ENCODE results near the gene ZNF423. TPM values are rescaled to one million over a fixed set of nuclear protein-coding genes. Genes with fewer than 3 reads are reported as not detected.

Gene ZNF423
- total RNA-seq, 2 experiments from 2014 or later, result not detected

- no peak for DNase-seq
- ChIA-PET POLR2A (no interaction called here), CTCF (no interaction called here)
- H3K4me1 Mint-ChIP-seq, result no peaks in the 10 kb centered on the region
- no peak for ATAC-seq
- no peaks in the 10 kb centered on the region for H3K36me3 Mint-ChIP-seq (ENCODE audit: low read depth)
- no peaks in the 10 kb centered on the region for H3K27me3 Mint-ChIP-seq
- no peak overlapping the region for H3K4me3 Mint-ChIP-seq
- no peaks in the 10 kb centered on the region for H3K9me3 Mint-ChIP-seq (ENCODE audit: low read depth)
- intact Hi-C loops (cut with DNase I, micrococcal nuclease), result no loop called here
- no peak overlapping the region for H3K27ac Mint-ChIP-seq
Observed at GRCh38 chr16:49601576-49601975, 254.3 kb downstream of the ZNF423 start.

- Mint-ChIP-seq H3K9me3 (ENCODE audit: low read depth) (no peaks in the 10 kb centered on the region), H3K27ac (no peak overlapping the region), H3K27me3 (no peaks in the 10 kb centered on the region), H3K36me3 (ENCODE audit: low read depth) (no peaks in the 10 kb centered on the region), H3K4me3 (no peak overlapping the region), H3K4me1 (peaks cover 4% of the 10 kb centered on the region)
- ChIA-PET CTCF (no interaction called here), POLR2A (no interaction called here)
- ATAC-seq (no peak), DNase-seq (no peak)
- intact Hi-C loops (cut with DNase I, micrococcal nuclease), result no loop called here
Observed at GRCh38 chr16:49600976-49601375, 254.9 kb downstream of the ZNF423 start.

DNA sequence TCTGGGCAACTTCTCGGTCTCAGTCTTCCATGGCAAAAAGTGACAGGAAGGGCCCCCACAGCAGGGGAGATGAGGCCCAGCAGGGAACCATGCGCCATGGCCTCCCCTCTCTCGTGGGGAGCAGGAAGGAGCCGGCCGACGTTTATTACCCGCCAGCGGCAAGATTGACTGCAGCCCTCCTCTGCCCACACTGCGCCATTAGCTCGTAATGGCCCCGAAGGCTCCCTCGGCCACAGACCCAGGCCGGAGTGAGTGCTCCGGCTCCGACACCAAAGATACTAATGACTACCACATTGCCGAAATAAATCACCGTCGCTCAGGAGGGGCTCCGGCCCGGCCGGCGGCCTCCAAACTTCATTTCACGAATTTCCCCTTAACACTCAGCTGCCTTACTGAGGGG lies 255.4 kb downstream of the ZNF423 start:
- ChIA-PET CTCF (interaction anchor here (0.5 to 0.6 kb wide), 2 partner anchors 189 to 220 kb away, joined by 3 read pairs; no protein-coding TSS in a partner anchor), POLR2A (no interaction called here)
- H3K27me3 Mint-ChIP-seq, result no peaks in the 10 kb centered on the region
- no peak overlapping the region for H3K4me3 Mint-ChIP-seq
- ATAC-seq, result no peak
- H3K36me3 Mint-ChIP-seq (ENCODE audit: low read depth), result no peaks in the 10 kb centered on the region
- H3K9me3 Mint-ChIP-seq (ENCODE audit: low read depth), result no peaks in the 10 kb centered on the region
- no peak overlapping the region for H3K27ac Mint-ChIP-seq
- DNase-seq, result no peak
- peaks cover 6% of the 10 kb centered on the region for H3K4me1 Mint-ChIP-seq
- intact Hi-C loops (cut with DNase I, micrococcal nuclease), result no loop called here

- ChIA-PET CTCF (interaction anchor here (0.6 kb wide), 1 partner anchor 221 kb away, joined by 3 read pairs; no protein-coding TSS in a partner anchor), POLR2A (no interaction called here)
- no peak overlapping the region for H3K4me3 Mint-ChIP-seq
- DNase-seq (no peak), ATAC-seq (no peak)
- no peaks in the 10 kb centered on the region for H3K27me3 Mint-ChIP-seq
- intact Hi-C loops (cut with DNase I, micrococcal nuclease), result no loop called here
- no peak overlapping the region for H3K27ac Mint-ChIP-seq
- no peaks in the 10 kb centered on the region for H3K9me3 Mint-ChIP-seq (ENCODE audit: low read depth)
- H3K4me1 Mint-ChIP-seq, result peaks cover 6% of the 10 kb centered on the region
- no peaks in the 10 kb centered on the region for H3K36me3 Mint-ChIP-seq (ENCODE audit: low read depth)
Observed at GRCh38 chr16:49599704-49600103, 256.2 kb downstream of the ZNF423 start.

DNA sequence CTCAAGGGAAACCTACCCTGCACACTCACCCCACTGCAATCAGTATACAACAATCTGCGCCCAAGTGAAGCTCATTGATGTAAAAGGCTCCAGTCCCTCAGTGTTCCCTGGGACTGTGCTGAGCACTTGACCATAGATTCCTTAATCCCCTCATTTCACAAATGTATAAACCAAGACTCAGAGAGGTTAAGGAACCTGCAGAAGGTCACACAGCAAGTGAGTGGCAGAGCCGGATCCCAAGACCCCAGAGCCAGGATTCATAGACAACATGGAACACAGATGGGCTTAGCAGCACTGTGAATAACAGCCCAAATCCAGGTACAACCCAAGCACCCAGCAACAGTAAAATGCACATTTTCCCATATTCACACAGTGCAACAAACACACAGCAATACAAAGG lies 256.6 kb downstream of the ZNF423 start:
- CTCF ChIA-PET, result interaction anchor here (0.6 kb wide), 1 partner anchor 1132 kb away, joined by 5 read pairs; no protein-coding TSS in a partner anchor
- H3K27me3 Mint-ChIP-seq, result peaks cover 2% of the 10 kb centered on the region
- no peak overlapping the region for H3K27ac Mint-ChIP-seq
- intact Hi-C loops (cut with DNase I, micrococcal nuclease), result no loop called here
- ATAC-seq, result no peak
- no peak for DNase-seq
- POLR2A ChIA-PET, result no interaction called here
- no peaks in the 10 kb centered on the region for H3K9me3 Mint-ChIP-seq (ENCODE audit: low read depth)
- H3K4me3 Mint-ChIP-seq, result no peak overlapping the region
- no peaks in the 10 kb centered on the region for H3K36me3 Mint-ChIP-seq (ENCODE audit: low read depth)
- peaks cover 6% of the 10 kb centered on the region for H3K4me1 Mint-ChIP-seq

DNA sequence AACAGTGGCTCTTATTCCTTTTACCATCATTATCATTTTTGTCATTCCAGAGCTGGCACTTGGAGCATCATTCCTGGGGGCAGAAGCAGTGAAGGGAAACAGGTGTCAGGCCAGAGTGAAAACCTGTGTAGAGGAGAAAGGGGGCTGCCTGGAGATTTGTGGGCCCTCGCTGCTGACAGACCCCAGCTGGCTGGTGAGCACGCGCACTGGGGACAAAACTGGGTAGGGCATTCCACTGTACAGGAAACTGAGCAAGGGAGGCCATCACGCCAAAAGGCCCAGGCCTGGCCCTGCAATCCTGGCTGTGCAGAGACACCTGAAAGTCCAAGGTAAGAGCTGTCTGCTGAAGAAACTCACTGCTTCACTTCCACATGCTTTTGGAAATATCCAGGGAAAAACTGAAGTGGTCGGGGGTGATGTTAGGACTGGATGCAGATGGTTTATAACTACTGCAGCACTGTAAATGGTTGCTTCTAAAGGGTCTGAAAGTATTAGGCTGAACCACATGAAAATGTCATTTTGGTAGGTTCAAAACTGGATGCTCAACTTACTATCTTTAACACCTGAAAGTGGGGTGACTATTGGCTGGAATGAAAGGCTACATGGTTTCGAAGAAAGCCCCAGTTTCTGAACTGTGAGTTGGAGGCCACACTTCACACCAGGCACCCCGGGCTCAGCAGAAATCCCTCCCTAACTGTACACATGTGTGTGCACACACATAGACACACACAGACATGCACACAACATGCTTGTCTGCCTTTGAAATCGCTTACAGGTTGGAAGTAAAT lies 257.3 kb downstream of the ZNF423 start:
- Mint-ChIP-seq H3K27ac (no peak overlapping the region), H3K4me1 (peaks cover 6% of the 10 kb centered on the region), H3K36me3 (ENCODE audit: low read depth) (no peaks in the 10 kb centered on the region), H3K9me3 (ENCODE audit: low read depth) (no peaks in the 10 kb centered on the region), H3K4me3 (no peak overlapping the region), H3K27me3 (peaks cover 3% of the 10 kb centered on the region)
- ChIA-PET CTCF (interaction anchor here (0.6 to 1.5 kb wide), 3 partner anchors 42 to 1133 kb away, joined by 4 to 7 read pairs (median 5); no protein-coding TSS in a partner anchor), POLR2A (no interaction called here)
- DNase-seq (no peak), ATAC-seq (no peak)
- intact Hi-C loops (cut with DNase I, micrococcal nuclease), result no loop called here

GRCh38 chr16:49597796-49598195 lies 258.1 kb downstream of the ZNF423 start:
- H3K4me1 Mint-ChIP-seq, result peaks cover 6% of the 10 kb centered on the region
- DNase-seq (no peak), ATAC-seq (no peak)
- H3K36me3 Mint-ChIP-seq (ENCODE audit: low read depth), result no peaks in the 10 kb centered on the region
- POLR2A ChIA-PET, result no interaction called here
- no peak overlapping the region for H3K27ac Mint-ChIP-seq
- H3K4me3 Mint-ChIP-seq, result no peak overlapping the region
- intact Hi-C loops (cut with DNase I, micrococcal nuclease), result no loop called here
- CTCF ChIA-PET, result interaction anchor here (0.6 to 1.5 kb wide), 3 partner anchors 13 to 190 kb away, joined by 3 to 7 read pairs (median 3); no protein-coding TSS in a partner anchor
- H3K9me3 Mint-ChIP-seq (ENCODE audit: low read depth), result no peaks in the 10 kb centered on the region
- peaks cover 3% of the 10 kb centered on the region for H3K27me3 Mint-ChIP-seq

GRCh38 chr16:49596648-49597291 lies 259.1 kb downstream of the ZNF423 start:
- no peaks in the 10 kb centered on the region for H3K36me3 Mint-ChIP-seq (ENCODE audit: low read depth)
- H3K9me3 Mint-ChIP-seq (ENCODE audit: low read depth), result no peaks in the 10 kb centered on the region
- ATAC-seq (no peak), DNase-seq (no peak)
- ChIA-PET CTCF (interaction anchor here (0.6 to 1.5 kb wide), 7 partner anchors 13 to 1377 kb away, joined by 3 to 7 read pairs (median 3); no protein-coding TSS in a partner anchor), POLR2A (no interaction called here)
- peaks cover 3% of the 10 kb centered on the region for H3K27me3 Mint-ChIP-seq
- H3K4me3 Mint-ChIP-seq, result no peak overlapping the region
- intact Hi-C loops (cut with DNase I, micrococcal nuclease), result no loop called here
- H3K4me1 Mint-ChIP-seq, result peaks cover 11% of the 10 kb centered on the region
- H3K27ac Mint-ChIP-seq, result no peak overlapping the region

- POLR2A ChIA-PET, result no interaction called here
- H3K9me3 Mint-ChIP-seq (ENCODE audit: low read depth), result no peaks in the 10 kb centered on the region
- CTCF ChIA-PET, result interaction anchor here (0.6 to 1.3 kb wide), 4 partner anchors 12 to 597 kb away, joined by 3 read pairs; no protein-coding TSS in a partner anchor
- intact Hi-C loops (cut with DNase I, micrococcal nuclease), result no loop called here
- DNase-seq (no peak), ATAC-seq (no peak)
- H3K27ac Mint-ChIP-seq, result no peak overlapping the region
- H3K27me3 Mint-ChIP-seq, result peaks cover 3% of the 10 kb centered on the region
- H3K4me3 Mint-ChIP-seq, result no peak overlapping the region
- no peaks in the 10 kb centered on the region for H3K36me3 Mint-ChIP-seq (ENCODE audit: low read depth)
- peaks cover 11% of the 10 kb centered on the region for H3K4me1 Mint-ChIP-seq
Observed at GRCh38 chr16:49596068-49596467, 259.8 kb downstream of the ZNF423 start.

DNA sequence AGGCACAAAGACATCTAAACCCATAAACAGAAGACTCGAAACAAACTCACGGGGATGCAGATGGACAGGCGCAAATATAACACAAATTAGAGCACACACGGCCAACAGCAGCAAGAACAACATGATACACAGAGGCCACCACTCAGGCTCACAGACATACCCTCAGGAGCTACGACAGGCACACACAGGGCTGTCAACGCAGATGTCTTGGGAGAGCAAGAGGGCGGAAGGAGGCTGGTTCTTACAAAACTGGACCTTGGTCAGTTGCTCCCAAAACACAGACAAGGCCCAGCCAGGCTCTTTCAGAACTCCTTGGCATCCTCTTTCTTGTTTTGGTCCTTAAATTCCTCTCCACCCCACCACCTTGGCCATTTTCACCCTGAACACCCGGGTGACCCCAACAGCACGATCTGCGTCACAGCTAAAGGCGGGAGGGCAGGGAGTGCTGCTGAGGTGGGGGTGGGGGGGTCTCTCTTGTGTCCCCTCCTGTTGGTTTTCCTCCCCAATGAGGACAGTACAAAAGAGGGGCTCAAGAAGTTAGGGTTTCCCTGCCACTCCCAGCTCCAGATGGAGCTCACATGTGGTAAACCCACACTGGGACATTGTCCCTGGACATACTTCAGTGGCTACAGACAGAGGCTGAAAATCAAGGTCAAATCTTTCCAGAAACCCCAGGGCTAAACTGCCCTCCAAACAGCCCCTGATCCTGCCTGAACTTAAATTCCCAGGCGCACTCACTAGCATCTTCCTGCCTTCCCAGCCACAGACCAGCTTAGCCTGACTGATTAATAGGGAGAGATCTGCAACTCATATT lies 261.0 kb downstream of the ZNF423 start:
- ChIA-PET CTCF (interaction anchor here (0.5 to 2.8 kb wide), 3 partner anchors 19 to 637 kb away, joined by 3 to 28 read pairs (median 4); no protein-coding TSS in a partner anchor), POLR2A (no interaction called here)
- Mint-ChIP-seq H3K27me3 (peaks cover 3% of the 10 kb centered on the region), H3K36me3 (ENCODE audit: low read depth) (no peaks in the 10 kb centered on the region), H3K4me1 (peaks cover 11% of the 10 kb centered on the region), H3K9me3 (ENCODE audit: low read depth) (no peaks in the 10 kb centered on the region), H3K4me3 (no peak overlapping the region), H3K27ac (no peak overlapping the region)
- intact Hi-C loops (cut with DNase I, micrococcal nuclease), result loop anchor here in 1 of 2 experiments (5.0 kb wide), 2 partner anchors 103 to 153 kb away; no protein-coding TSS in a partner anchor
- no peak for ATAC-seq
- DNase-seq, result no peak

DNA sequence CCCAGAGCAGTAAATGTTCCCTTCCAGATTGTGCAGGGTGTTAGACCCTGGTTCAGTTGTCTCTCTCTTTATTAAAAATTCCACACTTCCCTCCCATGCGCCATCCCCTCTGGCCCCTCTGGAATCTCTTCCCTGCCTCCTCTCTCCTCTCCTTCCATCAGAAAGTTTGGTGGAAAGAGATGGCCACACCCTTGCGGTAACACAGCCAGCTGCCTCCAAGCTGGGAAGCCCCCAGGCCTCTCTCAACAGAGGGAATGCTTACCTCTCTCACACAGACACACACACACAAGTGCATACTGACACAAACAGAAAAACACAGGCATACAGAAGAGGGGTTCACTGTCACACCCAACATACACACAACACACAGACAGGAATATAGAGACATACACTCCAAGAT lies 261.8 kb downstream of the ZNF423 start:
- H3K9me3 Mint-ChIP-seq (ENCODE audit: low read depth), result no peaks in the 10 kb centered on the region
- intact Hi-C loops (cut with DNase I, micrococcal nuclease), result loop anchor here in 1 of 2 experiments (5.0 kb wide), 2 partner anchors 102 to 152 kb away; no protein-coding TSS in a partner anchor
- CTCF ChIA-PET, result interaction anchor here (0.7 to 2.8 kb wide), 4 partner anchors 152 to 528 kb away, joined by 3 to 28 read pairs (median 5); no protein-coding TSS in a partner anchor

More for the DNA sequence above, 261.8 kb downstream of the ZNF423 start:
- POLR2A ChIA-PET, result no interaction called here
- H3K36me3 Mint-ChIP-seq (ENCODE audit: low read depth), result no peaks in the 10 kb centered on the region
- H3K4me1 Mint-ChIP-seq, result peaks cover 11% of the 10 kb centered on the region
- DNase-seq, result no peak
- H3K27me3 Mint-ChIP-seq, result peaks cover 3% of the 10 kb centered on the region
- no peak overlapping the region for H3K27ac Mint-ChIP-seq
- no peak for ATAC-seq
- H3K4me3 Mint-ChIP-seq, result no peak overlapping the region

All from activated CD4-positive, alpha-beta T cell treated with anti-CD3 and anti-CD28 coated beads for 36 hours (primary cell).